Loucy (cell line): ENCODE data around the gene GSX1.

Experiments
- H2AFZ ChIP-seq: fragments of 200-600 bp; sonication (generic); 2 replicates; pipeline ENCODE4 v1.6.0; 2016; ENCODE audit warnings: antibody characterized with exemption, mild to moderate bottlenecking, low read length, moderate library complexity
- H3F3A ChIP-seq: fragments of 200-600 bp; 2 replicates; pipeline ENCODE4 v1.6.0; 2016; ENCODE audit warnings: antibody characterized with exemption, low read depth, mild to moderate bottlenecking
- H3K27me3 ChIP-seq: fragments of 200-600 bp; sonication (generic); 2 replicates; pipeline ENCODE4 v1.6.1; 2014; ENCODE audit warnings: low read length, mild to moderate bottlenecking; ENCODE audit not compliant: insufficient read depth, poor library complexity, severe bottlenecking
- H3K36me3 ChIP-seq: fragments of 200-600 bp; sonication (generic); 2 replicates; pipeline ENCODE4 v1.6.1; 2016; ENCODE audit warnings: low read length; ENCODE audit not compliant: insufficient read depth
- H3K4me1 ChIP-seq: fragments of 200-600 bp; sonication (generic); 2 replicates; pipeline ENCODE4 v1.5.1; 2014; ENCODE audit warnings: low read length, mild to moderate bottlenecking; ENCODE audit not compliant: insufficient read depth, poor library complexity, severe bottlenecking
- H3K4me2 ChIP-seq: fragments of 200-600 bp; sonication (generic); 2 replicates; pipeline ENCODE4 v1.6.0; 2014; ENCODE audit warnings: antibody characterized with exemption, low read length, low read depth, mild to moderate bottlenecking; ENCODE audit not compliant: poor library complexity, severe bottlenecking
- H3K4me3 ChIP-seq: fragments of 200-600 bp; sonication (generic); 2 replicates; pipeline ENCODE4 v1.5.1; 2014; ENCODE audit warnings: low read length, mild to moderate bottlenecking, mixed read lengths; ENCODE audit not compliant: poor library complexity, severe bottlenecking
- H3K79me2 ChIP-seq: fragments of 200-600 bp; sonication (generic); 2 replicates; pipeline ENCODE4 v1.6.1; 2014; ENCODE audit warnings: low read length; ENCODE audit not compliant: insufficient read depth
- H3K9ac ChIP-seq: fragments of 200-600 bp; sonication (generic); 2 replicates; pipeline ENCODE4 v1.6.0; 2014; ENCODE audit warnings: mild to moderate bottlenecking, low read depth, low read length, moderate library complexity; ENCODE audit not compliant: poor library complexity, severe bottlenecking
- H3K9me2 ChIP-seq: fragments of 200-600 bp; sonication (generic); replicated peaks from 2 replicates; pipeline ENCODE4 v1.6.1; 2016; ENCODE audit warnings: low read depth, low read length, mixed read lengths
- H3K9me3 ChIP-seq: fragments of 200-600 bp; sonication (generic); 2 replicates; pipeline ENCODE4 v1.6.1; 2014; ENCODE audit warnings: mild to moderate bottlenecking, antibody characterized with exemption, low read length, low read depth; ENCODE audit not compliant: insufficient read depth
- H4K20me1 ChIP-seq: fragments of 200-600 bp; sonication (generic); 2 replicates; pipeline ENCODE4 v1.6.0; 2014; ENCODE audit warnings: antibody characterized with exemption, low read length, mild to moderate bottlenecking; ENCODE audit not compliant: insufficient read depth, poor library complexity, severe bottlenecking
- CTCF ChIP-seq: fragments of 200-600 bp; sonication (generic); conservative IDR thresholded peaks from 2 replicates; pipeline ENCODE4 v1.5.1; 2014; ENCODE audit warnings: mild to moderate bottlenecking, antibody characterized with exemption, low read length
- EZH2phosphoT487 ChIP-seq: fragments of 200-600 bp; IDR thresholded peaks from 2 replicates; pipeline ENCODE4 v1.6.1; 2018; ENCODE audit warnings: antibody characterized with exemption, mild to moderate bottlenecking, moderate library complexity, borderline replicate concordance

The GSX1 gene

DNA sequence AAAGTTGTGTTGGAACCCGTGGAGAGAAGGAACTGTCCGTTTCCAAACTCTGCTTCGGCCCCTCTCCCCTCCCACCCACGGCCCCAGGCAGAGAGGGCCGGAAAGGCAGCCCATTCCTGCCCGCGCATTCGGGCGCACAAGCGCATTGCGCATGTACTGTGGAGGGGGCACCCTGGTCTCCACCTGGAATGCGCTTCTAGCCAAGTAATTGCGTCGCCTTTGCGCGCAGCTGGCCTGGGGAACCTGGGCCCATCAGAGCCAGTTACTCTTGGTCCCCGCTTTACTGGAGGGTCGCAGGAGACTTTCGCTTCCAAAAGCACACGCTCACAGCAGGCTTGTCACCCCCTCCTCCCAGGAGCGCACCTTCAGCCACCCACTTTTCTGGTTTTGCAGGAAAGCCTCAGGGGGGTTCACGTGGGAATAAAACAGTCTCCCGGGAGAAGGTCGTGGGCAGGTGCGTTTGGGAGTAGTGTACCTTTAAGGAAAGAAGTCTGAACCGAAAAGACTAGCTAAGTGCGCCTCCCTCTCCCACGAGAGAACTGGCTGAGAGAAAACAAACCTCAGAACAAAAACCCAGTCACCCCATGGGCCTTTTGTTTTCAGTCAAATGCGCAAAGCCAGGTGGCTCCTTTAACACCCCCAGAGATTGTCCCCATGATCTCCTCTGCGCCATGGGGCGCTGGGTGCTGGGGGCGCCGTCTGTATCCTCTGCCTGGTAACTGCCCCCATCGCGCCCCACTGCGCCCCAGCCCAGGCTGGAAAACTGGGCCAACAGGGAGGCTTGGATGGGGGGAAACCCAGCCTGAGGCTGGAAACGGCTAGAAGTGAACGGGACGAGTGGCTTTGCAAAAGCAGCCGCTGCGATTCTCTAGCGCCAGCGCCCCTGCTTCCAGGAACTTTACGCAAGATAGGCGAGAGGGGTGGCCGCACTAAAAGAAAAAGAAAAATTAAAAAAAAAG is 28.5 kb downstream of the GSX1 start:
- Histone ChIP-seq H3K4me2 (no peak overlapping the region), H3K4me3 (no peak overlapping the region), H3K27me3 (no peaks in the 10 kb centered on the region)

DNA sequence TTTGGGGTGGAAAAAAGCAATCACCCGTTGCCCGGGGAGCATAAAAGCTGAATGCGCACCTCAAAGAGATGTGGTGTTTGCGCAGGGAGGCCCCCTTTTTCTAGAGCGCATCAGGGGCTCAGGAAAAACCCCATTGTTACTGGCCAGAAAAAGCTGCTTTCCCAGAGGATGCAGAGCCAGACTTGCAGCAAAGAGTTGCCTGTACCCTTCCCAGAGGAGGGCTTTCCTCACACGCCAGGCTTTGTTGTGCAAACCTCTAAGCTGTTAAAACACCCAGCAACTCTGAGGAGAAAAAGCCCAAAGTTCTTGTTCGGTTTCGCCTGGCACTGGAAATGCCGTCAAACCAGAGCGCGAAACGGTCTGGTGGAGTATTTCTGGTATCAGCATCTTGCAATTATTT is 29.3 kb downstream of the GSX1 start:
- Histone ChIP-seq H3F3A (no peaks in the 10 kb centered on the region), H3K9me3 (no peaks in the 10 kb centered on the region), H3K79me2 (no peaks in the 10 kb centered on the region), H3K4me1 (no peaks in the 10 kb centered on the region), H3K27me3 (no peaks in the 10 kb centered on the region), H3K9me2 (no peaks in the 10 kb centered on the region), H4K20me1 (no peaks in the 10 kb centered on the region), H3K36me3 (no peaks in the 10 kb centered on the region), H3K4me3 (no peak overlapping the region), H3K9ac (no peak overlapping the region), H3K4me2 (no peak overlapping the region), H2AFZ (no peak overlapping the region)
- TF ChIP-seq EZH2phosphoT487 = no peak
- no peak for TF ChIP-seq CTCF

More for the DNA sequence above, 28.5 kb downstream of the GSX1 start:
- Histone ChIP-seq H3K4me1 (no peaks in the 10 kb centered on the region), H3K9me3 (no peaks in the 10 kb centered on the region), H3K9ac (no peak overlapping the region), H3K9me2 (no peaks in the 10 kb centered on the region), H4K20me1 (no peaks in the 10 kb centered on the region), H3F3A (no peaks in the 10 kb centered on the region), H3K36me3 (no peaks in the 10 kb centered on the region), H3K79me2 (no peaks in the 10 kb centered on the region), H2AFZ (no peak overlapping the region)
- TF ChIP-seq EZH2phosphoT487 = no peak
- no peak for TF ChIP-seq CTCF

GRCh38 chr13:27822258-27822872 is 30.1 kb downstream of the GSX1 start:
- Histone ChIP-seq H4K20me1 (no peaks in the 10 kb centered on the region), H3K9me3 (no peaks in the 10 kb centered on the region), H3K9me2 (no peaks in the 10 kb centered on the region), H3K79me2 (no peaks in the 10 kb centered on the region), H3F3A (no peaks in the 10 kb centered on the region), H3K4me3 (no peak overlapping the region), H2AFZ (no peak overlapping the region), H3K4me2 (no peak overlapping the region), H3K4me1 (no peaks in the 10 kb centered on the region), H3K36me3 (no peaks in the 10 kb centered on the region), H3K9ac (no peak overlapping the region), H3K27me3 (no peaks in the 10 kb centered on the region)
- TF ChIP-seq EZH2phosphoT487 = no peak
- TF ChIP-seq CTCF = no peak
